HG03460 (cell line): Measurements from ENCODE around the gene RNPEPL1.
A peak's percentile ranks its signal among the peaks of the same experiment; 100 is the strongest.

Experiments
- ATAC-seq: cut with Tn5 transposase; IDR thresholded peaks from one replicate; pipeline ENCODE4 v1.9.1; 2021; ENCODE audit not compliant: unreplicated experiment

RNPEPL1 gene

GRCh38 chr2:240564561-240565332, 3.5 kb upstream of the RNPEPL1 start:
- no peak for ATAC-seq

GRCh38 chr2:240565333-240566202, 2.7 kb upstream of the RNPEPL1 start:
- peak; percentile 37 for ATAC-seq

GRCh38 chr2:240566203-240567136, 1.8 kb upstream of the RNPEPL1 start:
- ATAC-seq = peak; percentile 45

- no peak for ATAC-seq
These were observed 980 bp upstream of the RNPEPL1 start for GRCh38 chr2:240567137-240567871.

GRCh38 chr2:240568678-240569522, 616 bp downstream of the RNPEPL1 start:
- no peak for ATAC-seq

GRCh38 chr2:240569523-240569997, 1.3 kb downstream of the RNPEPL1 start:
- ATAC-seq = no peak

GRCh38 chr2:240569998-240570530, 1.8 kb downstream of the RNPEPL1 start:
- no peak for ATAC-seq

GRCh38 chr2:240570531-240571313, 2.4 kb downstream of the RNPEPL1 start:
- ATAC-seq = no peak

- no peak for ATAC-seq
These were observed 3.2 kb downstream of the RNPEPL1 start for GRCh38 chr2:240571314-240571973.

- no peak for ATAC-seq
These were observed 4.1 kb downstream of the RNPEPL1 start for GRCh38 chr2:240572141-240573031.

- no peak for ATAC-seq
These were observed 4.8 kb downstream of the RNPEPL1 start for GRCh38 chr2:240573071-240573515.

- ATAC-seq = no peak
These were observed 5.5 kb downstream of the RNPEPL1 start for GRCh38 chr2:240573516-240574385.

- no peak for ATAC-seq
These were observed 6.3 kb downstream of the RNPEPL1 start for GRCh38 chr2:240574386-240575100.

- ATAC-seq = no peak
These were observed 7.0 kb downstream of the RNPEPL1 start for GRCh38 chr2:240575101-240575965.
